H1 (cell line): ENCODE results near the gene CCDC13. TPM values are rescaled to one million over a fixed set of nuclear protein-coding genes. Genes with fewer than 3 reads are reported as not detected.

Experiments used
- RFX5 ChIP-seq: IDR thresholded peaks from 2 replicates; pipeline ENCODE4 v1.6.1; 2011; ENCODE audit warnings: low read depth, low read length, improper control_type of control experiment, borderline replicate concordance
- polyA plus RNA-seq, 7 experiments: library from polyadenylated mRNA; depleted of rRNA in 3 of 7; stranded (reverse) in 5 of 7; unstranded in 2 of 7; fragments of >200 nt in 5 of 7; fragments of 200-250 nt in 2 of 7; gene quantifications; 1 replicate in 5 of 7; 2 replicates in 1 of 7; 4 replicates in 1 of 7; pipeline versions ENCODE4 v1.2.1 to v1.2.3, GENCODE V29; 2011 to 2013; ENCODE audit warnings: missing spikeins in 2 of 7, mixed read lengths in 2 of 7
- total RNA-seq: library from RNA; stranded (reverse); fragmentation: NEBNext Ultra II Directional; extraction: Animal tissue kit (Norgen Biotek cat#: 25700); gene quantifications from 2 replicates; pipeline ENCODE4 v1.2.1, GENCODE V29; 2021
- TF ChIP-seq, protein P1 (sequence below): IDR thresholded peaks from 2 replicates; pipeline ENCODE4 v1.6.1; 2011; ENCODE audit warnings: low read depth, mild to moderate bottlenecking, low read length; ENCODE audit not compliant: insufficient read depth

The CCDC13 gene
- total and polyA plus RNA-seq, 2 of the 8 experiments (the other 6 are each of a cell fraction or from before 2014, with no cell fraction given) = 0.06 TPM; not detected in 1

DNA sequence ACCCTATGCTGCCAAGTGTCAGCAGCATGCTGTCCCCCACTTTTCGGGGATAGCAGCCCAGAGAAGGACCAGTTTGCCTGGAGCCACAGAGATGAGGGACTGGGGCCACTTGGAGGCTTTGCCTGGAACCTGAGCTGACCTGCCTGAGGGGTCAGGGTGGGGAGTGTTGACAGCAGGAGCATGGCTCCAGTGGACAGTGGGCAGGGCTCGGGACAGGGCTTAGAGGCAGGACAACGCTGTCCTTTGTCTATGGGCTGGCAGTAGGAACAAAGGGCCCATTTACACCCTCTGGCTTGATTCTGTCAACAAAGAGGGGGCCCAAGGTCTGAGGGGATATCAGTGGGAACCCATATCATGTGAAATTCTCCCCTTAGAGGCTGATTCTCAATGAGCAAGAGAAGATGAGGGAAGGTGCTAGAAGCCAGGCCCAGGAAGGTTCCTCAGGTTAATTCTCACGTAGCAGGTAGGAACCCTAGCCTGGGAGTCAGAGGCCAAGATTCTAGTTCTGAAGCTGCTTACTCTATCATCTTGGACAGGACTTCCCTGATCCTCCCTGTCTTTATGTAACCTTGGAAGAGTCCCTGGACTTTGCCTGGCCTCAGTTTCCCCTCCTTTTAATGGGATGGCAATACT, 40.7 kb downstream of the CCDC13 start (continued):
- TF ChIP-seq RFX5 = no peak
- TF ChIP-seq, protein P1, sequence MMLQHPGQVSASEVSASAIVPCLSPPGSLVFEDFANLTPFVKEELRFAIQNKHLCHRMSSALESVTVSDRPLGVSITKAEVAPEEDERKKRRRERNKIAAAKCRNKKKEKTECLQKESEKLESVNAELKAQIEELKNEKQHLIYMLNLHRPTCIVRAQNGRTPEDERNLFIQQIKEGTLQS = no peak
